HG02610 (cell line): ENCODE results near the gene UBL7.
"Not testable (repeated sequence)": the region's sequence is repeated elsewhere in the genome, so short reads cannot be mapped to it uniquely, and the experiment has no call there.

Experiments used
- ATAC-seq: cut with Tn5 transposase; IDR thresholded peaks from one replicate; pipeline ENCODE4 v1.9.1; 2021; ENCODE audit warnings: mild to moderate bottlenecking, moderate library complexity; ENCODE audit not compliant: unreplicated experiment

Gene UBL7

GRCh38 chr15:74460871-74461846, at the start of gene UBL7:
Gene UBL7 (minus strand): TSS chr15:74461160. CDS start chr15:74458867, 2,293 bp downstream.
- peak; percentile 80 for ATAC-seq

GRCh38 chr15:74506515-74506840, 45.5 kb upstream of the UBL7 start:
- no peak for ATAC-seq

GRCh38 chr15:74505837-74506514, 45.0 kb upstream of the UBL7 start:
- no peak for ATAC-seq

- no peak for ATAC-seq
These were observed 43.9 kb upstream of the UBL7 start for GRCh38 chr15:74504836-74505235.

- no peak for ATAC-seq
These were observed 43.5 kb upstream of the UBL7 start for GRCh38 chr15:74504418-74504817.

GRCh38 chr15:74502301-74502700, 41.3 kb upstream of the UBL7 start:
- no peak for ATAC-seq

- ATAC-seq: no peak
These were observed 39.4 kb upstream of the UBL7 start for GRCh38 chr15:74500401-74500800.

- ATAC-seq: no peak
These were observed 38.4 kb upstream of the UBL7 start for GRCh38 chr15:74499366-74499765.

GRCh38 chr15:74497584-74497983, 36.6 kb upstream of the UBL7 start:
- no peak for ATAC-seq

GRCh38 chr15:74496648-74497047, 35.7 kb upstream of the UBL7 start:
- no peak for ATAC-seq

- ATAC-seq: no peak
These were observed 29.4 kb upstream of the UBL7 start for GRCh38 chr15:74490339-74490689.

GRCh38 chr15:74489518-74490338, 28.8 kb upstream of the UBL7 start:
- peak; percentile 71 for ATAC-seq

- no peak for ATAC-seq
These were observed 27.8 kb upstream of the UBL7 start for GRCh38 chr15:74488776-74489175.

- no peak for ATAC-seq
These were observed 21.7 kb upstream of the UBL7 start for GRCh38 chr15:74482661-74483060.

GRCh38 chr15:74480364-74480763, 19.4 kb upstream of the UBL7 start:
- not testable (repeated sequence) for ATAC-seq

- ATAC-seq: not testable (repeated sequence)
These were observed 10.7 kb upstream of the UBL7 start for GRCh38 chr15:74471621-74472020.

- ATAC-seq: no peak
These were observed 9.9 kb upstream of the UBL7 start for GRCh38 chr15:74470631-74471395.

GRCh38 chr15:74468341-74469032, 7.5 kb upstream of the UBL7 start:
- no peak for ATAC-seq

- ATAC-seq: no peak
These were observed 5.6 kb upstream of the UBL7 start for GRCh38 chr15:74466570-74466969.

- no peak for ATAC-seq
These were observed 3.9 kb upstream of the UBL7 start for GRCh38 chr15:74464897-74465296.
